Cerebellar cortex (tissue), 1 donor: ENCODE results near the gene AMFR.
"Not testable (repeated sequence)": the region's sequence is repeated elsewhere in the genome, so short reads cannot be mapped to it uniquely, and the experiment has no call there.

Source experiments
- DNase-seq: peaks from one replicate; pipeline ENCODE4 v3.0.0-alpha.2; 2015; ENCODE audit warnings: low spot score

AMFR gene

GRCh38 chr16:56388209-56388608 is 37.1 kb downstream of the AMFR start:
- DNase-seq: no peak

DNA sequence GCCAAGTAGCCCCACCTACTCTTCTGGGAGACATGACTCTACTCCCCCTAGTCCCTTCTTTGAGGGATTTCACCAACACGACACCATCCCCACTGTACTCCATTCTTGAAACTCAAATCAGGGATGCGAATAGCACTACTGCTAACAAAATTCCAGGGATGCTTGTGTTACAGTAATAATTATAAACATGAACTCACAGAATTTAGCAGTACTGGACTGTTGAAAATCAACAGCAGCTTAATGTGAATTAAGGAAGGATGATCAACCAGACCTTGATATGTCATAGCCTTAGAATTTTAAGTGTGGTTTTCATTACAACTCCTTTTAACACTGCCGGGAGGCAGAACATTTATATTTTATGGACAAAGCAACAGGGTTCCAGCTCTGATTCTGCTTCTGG is 37.9 kb downstream of the AMFR start:
- no peak for DNase-seq

GRCh38 chr16:56384074-56384721 is 41.1 kb downstream of the AMFR start:
- no peak for DNase-seq

GRCh38 chr16:56382901-56383355 is 42.4 kb downstream of the AMFR start:
- no peak for DNase-seq

DNA sequence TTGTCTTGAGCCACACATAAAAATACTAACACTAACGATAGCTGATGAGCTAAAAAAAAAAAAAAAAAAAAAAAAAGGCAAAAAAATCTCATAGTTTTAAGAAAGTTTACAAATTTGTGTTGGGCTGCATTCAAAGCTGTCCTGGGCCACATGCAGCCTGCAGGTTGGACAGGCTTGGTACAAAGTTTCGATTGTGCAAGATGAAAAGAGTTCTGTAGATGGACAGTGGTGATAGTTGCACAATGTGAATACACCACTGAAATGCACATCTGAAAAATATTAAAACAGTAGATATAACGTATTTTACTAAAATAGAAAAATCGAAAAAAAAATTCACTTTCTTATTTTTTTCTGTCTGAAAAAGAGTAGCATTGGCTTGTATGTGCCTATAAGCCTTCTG is 42.9 kb downstream of the AMFR start:
- DNase-seq: no peak

- not testable (repeated sequence) for DNase-seq
Measured at GRCh38 chr16:56380778-56381485, 44.4 kb downstream of the AMFR start.

DNA sequence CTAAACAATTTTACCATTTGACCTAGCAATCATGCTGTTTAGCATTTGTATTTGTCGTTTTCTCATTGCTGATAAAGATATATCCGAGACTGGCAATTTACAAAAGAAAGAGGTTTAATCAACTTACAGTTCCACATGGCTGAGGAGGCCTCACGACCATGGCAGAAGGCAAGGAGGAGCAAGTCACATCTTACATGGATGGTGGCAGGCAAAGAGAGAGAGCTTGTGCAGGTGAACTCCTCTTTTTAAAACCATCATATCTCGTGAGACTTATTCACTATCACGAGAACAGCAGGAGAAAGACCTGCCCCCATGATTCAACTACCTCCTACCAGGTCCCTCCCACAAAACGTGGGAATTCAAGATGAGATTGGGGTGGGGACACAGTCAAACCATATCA is 46.3 kb downstream of the AMFR start:
- not testable (repeated sequence) for DNase-seq

- not testable (repeated sequence) for DNase-seq
Measured at GRCh38 chr16:56375792-56376191, 49.6 kb downstream of the AMFR start.

DNA sequence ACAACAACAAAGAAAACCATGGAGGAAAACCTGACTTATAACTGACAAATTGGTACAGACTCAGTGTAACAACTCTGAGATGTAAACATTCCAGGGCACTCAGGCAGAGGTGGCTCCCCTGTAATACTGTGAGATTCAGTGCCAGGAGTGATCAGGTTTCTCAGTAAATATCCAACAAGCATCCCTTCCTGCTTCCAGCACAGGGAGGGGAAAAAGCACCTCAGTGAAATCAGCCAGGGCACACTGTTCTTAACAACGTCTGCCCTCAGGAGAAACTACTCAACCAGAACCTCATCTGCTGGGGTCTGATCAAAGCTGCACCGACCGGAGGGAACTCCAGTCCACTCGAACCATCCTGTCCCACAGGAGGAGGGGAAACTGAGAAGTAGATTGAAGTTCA is 52.3 kb downstream of the AMFR start:
- DNase-seq: no peak

DNA sequence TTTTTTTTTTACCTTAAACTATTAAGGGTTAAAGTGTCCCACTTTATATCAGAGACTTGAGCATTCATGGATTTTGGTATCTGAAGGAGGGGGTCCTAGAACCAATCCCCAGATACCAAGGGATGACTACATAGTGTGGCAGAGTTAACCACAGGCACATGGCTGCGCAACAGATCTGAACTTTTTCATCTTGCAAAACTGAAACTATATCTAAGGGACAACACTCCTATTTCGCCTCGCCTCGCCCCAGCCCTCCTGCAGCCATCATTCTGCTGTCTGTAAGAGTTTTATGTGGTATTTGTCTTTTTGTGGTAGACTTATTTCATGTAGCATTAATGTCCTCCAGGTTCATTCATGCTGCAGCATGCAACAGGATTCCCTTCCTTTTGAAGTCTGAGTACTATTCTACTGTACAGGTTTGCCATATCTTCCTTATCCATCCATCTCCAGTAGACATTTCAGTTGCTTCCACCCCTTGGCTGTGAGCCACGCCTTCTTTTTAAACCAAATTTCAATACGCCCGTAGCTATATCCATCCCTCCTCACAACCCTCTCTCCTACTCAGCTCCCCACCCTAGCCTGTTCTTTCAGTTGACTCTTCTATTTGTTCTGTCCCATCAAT is 53.2 kb downstream of the AMFR start:
- DNase-seq: no peak

GRCh38 chr16:56371660-56371937 is 53.7 kb downstream of the AMFR start:
- DNase-seq: no peak

GRCh38 chr16:56370875-56371659 is 54.3 kb downstream of the AMFR start:
- no peak for DNase-seq

- no peak for DNase-seq
Measured at GRCh38 chr16:56370185-56370874, 55.0 kb downstream of the AMFR start.

GRCh38 chr16:56369202-56369601 is 56.1 kb downstream of the AMFR start:
- peak; percentile 57 for DNase-seq

DNA sequence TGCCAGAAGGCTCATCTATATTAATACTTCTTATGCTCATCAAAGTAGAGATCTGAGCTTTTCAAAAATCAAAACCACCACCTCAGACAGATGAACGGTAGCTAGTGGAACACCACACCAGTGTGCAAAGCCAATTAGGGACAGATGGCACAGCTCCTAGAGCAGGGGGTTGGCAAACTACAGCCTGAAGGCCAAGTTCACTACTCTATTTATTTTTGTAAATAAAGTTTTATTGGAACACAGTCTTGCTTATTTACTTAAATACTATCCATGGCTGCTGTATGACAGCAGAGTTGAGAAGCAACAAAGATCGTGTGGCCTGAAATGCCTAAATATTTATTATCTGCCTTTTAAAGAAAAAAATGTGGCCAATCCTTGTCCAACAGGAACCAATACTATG is 56.8 kb downstream of the AMFR start:
- DNase-seq: no peak

- DNase-seq: no peak
Measured at GRCh38 chr16:56367764-56368163, 57.6 kb downstream of the AMFR start.

- DNase-seq: no peak
Measured at GRCh38 chr16:56366945-56367344, 58.4 kb downstream of the AMFR start.

GRCh38 chr16:56365552-56365951 is 59.8 kb downstream of the AMFR start:
- DNase-seq: no peak

GRCh38 chr16:56364865-56365264 is 60.5 kb downstream of the AMFR start:
- no peak for DNase-seq

DNA sequence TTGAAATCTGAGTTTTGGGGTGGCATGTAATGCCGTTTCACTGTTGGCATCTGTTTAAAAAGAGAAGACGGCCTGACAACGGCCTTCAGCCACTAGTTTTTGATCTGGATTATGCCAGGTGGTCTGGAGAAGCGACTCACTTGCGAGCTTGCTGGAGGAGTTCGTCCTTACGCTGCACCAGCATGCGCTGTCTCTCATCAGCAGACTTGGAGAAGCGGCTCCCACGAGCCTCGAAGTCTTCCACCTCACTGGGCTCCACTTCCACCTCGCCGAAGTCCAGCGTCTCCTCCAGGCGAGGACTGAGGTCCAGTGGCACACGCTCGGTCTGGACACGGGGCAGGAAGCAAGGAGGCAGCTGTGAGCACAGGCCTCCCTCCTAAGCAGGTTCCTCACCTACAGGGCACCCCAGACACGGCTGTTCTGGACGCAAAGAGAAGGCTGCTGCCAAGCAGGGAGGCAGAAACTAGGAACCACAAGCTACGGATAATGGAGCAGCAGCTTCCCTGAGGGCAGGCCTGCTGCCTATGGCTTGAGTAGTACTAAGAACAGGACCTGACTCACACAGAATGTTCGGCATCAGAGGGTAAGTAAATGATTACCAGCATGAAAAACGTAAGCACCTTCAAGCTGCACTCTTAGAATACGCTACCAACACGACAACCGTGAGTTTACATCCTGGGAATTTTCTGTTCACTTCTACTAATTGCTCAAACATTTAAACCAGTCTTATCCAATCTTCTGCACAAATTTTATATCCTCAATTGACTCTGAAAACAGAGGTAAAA is 61.4 kb downstream of the AMFR start:
- DNase-seq: no peak

DNA sequence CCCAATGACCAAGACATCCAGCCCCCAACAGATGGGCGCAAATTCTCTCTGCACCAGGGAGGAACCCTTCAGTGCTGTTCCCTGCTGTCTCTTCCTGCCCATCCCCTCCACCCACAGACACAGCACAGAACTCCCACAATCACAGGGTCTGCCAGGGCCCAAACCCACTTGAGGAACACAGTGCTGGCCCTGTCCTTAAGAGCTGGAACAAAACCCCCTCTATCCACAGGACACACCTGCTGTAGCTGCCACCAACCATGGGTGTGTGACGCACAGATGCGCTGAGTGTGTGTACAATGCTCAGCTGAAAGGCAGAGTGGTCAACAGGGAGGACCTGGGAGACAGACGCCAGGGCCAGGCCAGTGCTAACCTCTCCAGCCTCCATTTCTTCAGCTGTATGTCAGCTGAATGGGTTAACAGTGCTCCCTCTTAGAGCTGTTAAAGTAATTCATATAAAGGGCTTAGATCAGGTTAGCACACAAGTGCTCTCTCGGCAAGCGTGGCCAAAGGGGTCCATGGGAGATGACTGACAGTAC is 62.1 kb downstream of the AMFR start:
- no peak for DNase-seq
